HG02938 (cell line): Measurements from ENCODE around the gene MMP12.
"Not testable (repeated sequence)": the region's sequence is repeated elsewhere in the genome, so short reads cannot be mapped to it uniquely, and the experiment has no call there.

Experiments
- ATAC-seq: cut with Tn5 transposase; IDR thresholded peaks from one replicate; pipeline ENCODE4 v1.9.1; 2021; ENCODE audit warnings: mild to moderate bottlenecking, moderate library complexity; ENCODE audit not compliant: unreplicated experiment

MMP12 gene

DNA sequence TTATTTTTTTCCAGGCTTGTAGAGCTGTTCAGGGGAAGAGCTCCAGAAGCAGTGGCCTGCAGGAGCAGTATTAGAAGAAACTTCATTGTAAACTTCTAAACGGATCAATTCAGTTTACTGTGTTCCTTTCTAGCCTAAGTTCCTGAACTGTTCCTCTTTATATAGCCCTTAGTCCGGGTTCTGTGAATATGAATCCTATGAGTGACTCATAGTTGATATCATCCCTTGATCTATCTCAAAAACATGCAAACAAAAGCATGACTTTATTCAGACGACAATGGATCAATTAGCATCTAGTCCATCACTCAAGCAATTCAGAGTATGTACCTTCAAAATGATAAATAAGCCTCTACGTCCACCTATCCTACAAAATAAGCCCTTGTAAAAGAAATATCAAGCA lies at the start of gene MMP12:
TSS of gene MMP12 (minus strand) at position 131 of the 400 bp plus-strand sequence. CDS start at position 86, 45 bp downstream.
- ATAC-seq, result no peak

DNA sequence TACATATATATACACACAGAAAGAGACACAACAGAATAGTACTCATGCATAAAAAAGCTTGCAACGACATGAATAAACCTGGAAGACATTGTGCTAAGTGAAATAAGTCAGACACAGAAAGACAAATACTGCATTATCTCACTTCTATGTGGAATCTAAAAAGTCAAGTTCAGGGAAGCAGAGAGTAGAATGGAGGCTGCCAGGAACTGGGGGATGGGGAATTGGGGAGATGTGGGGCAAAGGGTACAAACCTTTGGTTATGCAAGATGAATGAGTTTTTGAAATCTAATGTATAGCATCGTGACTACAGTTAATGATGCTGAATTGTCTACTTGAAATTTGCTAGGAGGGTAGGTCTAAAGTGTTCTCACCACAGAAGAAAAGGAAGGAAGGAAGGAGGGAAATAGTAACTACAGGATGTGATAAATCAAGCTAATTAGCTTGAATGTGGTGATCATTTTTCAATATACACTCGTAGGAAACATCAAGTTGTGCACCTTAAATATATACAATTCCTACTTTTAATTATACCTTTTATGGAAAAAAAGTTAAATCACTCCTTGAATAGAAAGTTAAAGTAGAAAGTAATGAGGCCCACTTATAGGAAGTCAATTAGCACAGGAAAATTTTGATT lies 46.9 kb upstream of the MMP12 start:
- no peak for ATAC-seq

DNA sequence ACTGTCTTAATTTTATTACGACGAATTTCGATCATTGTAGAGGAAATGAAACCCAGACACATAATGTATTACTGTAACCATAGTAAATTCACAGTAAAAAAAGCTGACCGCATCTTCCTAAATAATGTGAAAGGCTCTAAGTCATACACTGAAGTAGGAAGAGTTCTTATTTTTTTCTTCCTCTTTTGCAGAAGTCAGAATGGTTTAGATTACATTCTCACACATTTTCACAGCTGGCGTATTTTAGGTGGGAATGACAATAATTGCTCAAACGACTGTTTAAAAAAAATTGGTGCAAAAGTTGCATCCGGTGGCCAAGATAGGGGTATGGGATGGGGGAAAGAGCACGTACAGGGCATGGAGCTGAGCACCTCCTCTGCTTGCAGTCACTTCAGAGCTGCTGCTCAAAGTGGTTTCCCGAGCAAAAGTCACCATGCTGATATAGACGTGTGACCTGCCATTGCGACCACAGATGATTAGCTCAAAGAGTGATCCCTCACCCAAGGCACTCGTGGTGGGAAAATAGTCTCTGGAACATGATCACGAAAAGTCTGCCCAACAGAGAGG lies 45.4 kb upstream of the MMP12 start:
- ATAC-seq, result peak; percentile 95

DNA sequence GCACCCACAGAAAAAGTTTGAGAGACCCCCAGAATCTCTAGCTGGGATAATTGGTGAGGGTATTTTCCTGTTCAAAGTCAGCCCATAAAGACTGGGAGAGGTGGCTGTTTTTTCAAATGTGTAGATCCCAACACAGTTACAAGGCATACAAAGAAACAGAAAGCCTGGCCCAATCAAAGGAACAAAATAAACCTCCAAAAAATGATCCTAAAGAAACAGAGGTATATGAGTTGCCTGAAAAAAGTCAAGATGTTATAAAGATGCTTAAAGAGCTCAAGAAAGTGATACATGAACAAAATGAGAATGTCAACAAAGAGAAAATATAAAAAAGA lies 40.2 kb upstream of the MMP12 start:
- no peak for ATAC-seq

DNA sequence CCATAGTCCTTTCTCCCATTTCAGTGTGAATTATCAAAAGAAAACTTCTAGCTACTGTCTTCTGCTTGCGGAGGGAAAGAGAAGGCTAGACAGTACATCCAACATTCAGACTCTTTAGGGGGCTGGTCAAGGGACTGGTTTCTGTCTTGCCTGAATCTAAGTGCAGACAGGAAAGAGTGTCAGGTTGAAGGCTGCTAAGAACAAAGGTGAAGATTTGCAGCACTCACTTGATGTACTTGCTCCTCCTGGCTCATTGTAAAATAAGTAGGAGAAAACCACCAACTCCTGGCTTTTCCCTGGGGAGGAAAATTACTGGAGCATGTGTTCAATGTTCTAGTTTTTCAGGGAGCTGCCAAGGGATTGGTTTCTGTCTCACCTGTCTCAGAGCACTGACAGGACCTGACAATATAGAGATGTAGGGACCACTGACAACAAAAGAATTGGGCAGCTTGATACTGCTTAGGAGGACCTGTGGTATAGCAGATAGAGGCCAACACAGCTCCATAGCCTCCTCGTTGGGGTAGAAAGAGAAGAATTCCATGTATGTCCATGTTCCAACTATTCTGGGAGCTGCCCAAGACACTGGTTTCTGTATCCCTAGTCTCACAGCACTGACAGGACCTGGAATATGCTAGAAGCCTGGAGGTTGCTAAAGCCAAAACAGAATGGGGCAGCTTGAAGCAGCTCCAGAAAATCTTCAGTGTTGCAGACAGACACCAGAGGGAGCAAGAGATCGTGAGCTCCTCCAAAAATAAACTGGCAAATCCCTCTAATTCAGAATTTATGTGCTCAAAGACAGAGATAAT lies 39.7 kb upstream of the MMP12 start:
- ATAC-seq, result no peak

DNA sequence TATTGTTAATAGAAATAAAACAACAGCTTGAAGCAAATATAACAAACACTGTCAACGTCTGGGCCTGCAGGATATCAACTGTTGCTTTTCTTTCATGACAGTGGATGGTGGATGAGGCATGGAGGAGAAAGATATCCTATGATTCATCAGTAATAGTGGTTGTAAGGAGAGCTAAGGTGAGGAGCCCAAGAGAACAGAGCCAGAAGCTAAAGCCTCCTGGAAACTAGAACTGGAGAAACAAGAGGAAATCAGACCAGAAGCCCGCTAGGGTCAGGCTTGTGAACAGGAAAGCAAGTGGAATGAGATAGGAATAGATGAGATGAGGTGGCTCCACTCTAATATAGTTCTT lies 37.7 kb upstream of the MMP12 start:
- ATAC-seq, result no peak

DNA sequence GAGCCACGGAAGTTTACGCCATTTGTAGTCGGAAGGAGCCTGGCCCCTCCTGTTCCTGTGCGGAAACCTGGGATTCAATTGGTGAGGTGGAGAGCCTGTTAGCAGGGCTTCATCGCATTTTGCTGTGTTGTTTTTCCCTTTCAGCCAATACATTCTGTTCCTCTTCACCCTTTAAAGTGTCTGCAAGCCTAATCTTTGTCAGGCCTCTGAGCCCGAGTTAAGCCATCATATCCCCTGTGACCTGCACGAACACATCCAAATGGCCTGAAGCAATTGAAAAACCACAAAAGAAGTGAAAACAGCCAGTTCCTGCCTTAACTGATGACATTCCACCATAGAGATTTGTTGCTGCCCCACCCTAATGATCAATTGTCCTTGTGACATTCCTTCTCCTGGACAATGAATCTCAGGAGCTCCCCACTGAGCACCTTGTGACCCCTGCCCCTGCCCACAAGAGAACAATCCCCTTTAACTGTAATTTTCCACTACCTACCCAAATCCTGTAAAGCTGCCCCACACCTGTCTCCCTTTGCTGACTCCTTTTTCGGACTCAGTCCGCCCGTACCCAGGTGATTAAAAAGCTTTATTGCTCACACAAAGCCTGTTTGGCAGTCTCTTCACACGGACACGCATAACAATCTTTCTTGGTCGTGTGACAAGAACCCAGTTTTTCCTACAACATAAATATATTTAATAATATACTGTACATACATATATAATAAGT lies 37.1 kb upstream of the MMP12 start:
- ATAC-seq, result no peak

DNA sequence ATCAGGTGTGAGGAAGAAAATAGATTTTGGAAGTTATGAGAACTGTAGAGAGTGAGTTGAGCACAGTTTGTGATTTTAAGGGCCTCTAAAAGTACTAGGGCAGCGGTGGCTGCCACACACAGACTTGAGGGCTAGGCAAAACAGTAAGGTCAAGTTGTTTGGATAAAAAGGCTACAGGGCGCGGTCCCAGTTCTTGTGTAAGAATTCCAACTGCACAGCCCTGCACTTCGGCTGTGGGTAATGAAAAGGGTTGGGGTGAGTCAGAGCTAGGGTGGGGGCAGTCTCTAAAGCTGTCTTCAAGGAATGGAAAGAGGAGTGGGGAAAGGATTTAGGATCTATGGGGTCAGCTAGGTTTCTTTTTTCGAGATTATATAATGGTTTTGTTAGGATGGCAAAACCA lies 31.1 kb upstream of the MMP12 start:
- ATAC-seq, result not testable (repeated sequence)

DNA sequence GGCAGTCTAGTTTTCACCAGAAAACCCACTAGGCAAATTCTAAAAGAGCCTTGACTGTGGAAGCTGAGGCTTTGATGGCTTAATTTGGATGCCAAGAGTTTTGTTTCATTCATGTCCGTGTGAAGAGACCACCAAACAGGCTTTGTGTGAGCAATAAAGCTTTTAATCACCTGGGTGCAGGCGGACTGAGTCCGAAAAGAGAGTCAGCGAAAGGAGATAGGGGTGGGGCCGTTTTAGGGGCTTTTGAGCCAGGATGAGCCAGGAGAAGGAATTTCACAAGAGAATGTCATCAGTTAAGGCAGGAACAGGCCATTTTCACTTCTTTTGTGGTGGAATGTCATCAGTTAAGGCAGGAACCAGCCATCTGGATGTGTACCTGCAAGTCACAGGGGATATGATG lies 29.1 kb upstream of the MMP12 start:
- not testable (repeated sequence) for ATAC-seq

DNA sequence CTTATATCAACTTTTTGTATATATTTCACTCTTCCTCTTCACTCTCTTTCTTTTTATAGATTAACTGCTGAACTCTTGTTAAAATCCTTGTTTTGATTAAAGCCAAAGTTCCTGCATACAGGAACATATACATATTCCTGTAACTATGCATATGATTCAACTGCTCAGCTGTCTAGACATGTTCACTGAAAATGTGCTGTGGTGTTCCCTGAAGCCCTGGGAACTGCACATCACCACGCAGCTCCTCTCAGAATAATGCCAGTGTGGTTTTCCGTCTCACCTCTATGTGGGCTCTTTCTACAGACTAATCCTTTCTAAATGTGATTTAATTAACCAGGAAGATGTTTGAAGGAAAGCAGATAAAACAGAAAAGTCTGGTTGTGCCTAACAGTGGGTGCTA lies 25.6 kb upstream of the MMP12 start:
- no peak for ATAC-seq

DNA sequence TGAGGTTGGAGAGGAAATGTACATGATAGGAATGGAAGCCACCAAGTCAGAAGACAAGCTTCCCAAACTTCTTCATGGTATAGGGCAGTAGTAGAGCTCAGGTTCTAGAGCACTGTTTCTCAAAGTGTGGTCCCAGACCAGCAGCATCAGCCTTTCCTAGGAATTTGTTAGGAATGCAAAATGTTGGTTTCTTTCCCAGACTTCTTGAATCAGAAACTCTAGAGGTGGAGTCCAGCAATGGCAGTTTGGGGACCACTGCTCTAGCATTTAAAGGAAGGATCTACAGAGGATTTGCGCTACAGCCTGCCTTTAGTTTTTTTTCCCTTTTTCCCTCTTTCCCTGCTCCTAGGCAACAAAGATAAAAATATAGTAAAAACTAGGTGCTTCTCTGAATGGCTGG lies 17.0 kb upstream of the MMP12 start:
- ATAC-seq, result no peak

DNA sequence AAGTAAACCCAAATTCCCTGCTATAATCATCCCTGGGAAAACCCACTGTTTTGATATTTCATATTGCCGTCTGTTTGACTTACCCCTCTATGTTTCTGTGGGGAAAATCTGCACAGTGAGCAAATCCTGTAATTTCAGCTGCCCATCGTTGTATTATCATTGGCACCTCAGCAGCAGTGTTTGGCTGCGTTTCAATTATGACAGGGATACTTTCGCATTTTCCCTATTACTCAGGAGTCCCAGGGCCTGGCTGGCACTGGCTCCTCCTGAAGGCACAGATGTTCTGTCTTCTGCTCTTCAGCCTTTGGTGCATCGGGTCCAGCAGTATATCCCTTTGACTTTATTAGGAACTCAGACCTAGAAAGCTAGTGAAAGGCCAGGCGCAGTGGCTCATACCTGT lies 12.2 kb upstream of the MMP12 start:
- ATAC-seq, result no peak

DNA sequence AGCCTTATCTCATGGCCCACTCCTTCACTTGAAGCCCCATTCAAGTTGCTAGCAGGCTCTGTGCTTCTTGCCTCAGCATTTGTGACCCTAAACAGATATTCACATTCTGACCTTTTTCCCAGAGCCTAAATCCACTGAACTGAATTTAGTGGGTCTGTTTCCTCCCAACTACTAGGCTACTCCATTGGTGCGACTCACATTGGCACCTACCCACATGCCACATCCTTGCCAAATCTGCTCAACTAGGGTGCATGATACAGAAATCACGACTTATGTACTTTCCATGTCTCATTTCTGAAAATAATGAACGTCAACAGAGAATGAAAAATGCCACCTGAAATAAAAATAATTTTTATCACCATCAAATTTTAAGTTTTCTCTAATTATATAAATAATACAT lies 8.4 kb upstream of the MMP12 start:
- peak; percentile 13 for ATAC-seq

DNA sequence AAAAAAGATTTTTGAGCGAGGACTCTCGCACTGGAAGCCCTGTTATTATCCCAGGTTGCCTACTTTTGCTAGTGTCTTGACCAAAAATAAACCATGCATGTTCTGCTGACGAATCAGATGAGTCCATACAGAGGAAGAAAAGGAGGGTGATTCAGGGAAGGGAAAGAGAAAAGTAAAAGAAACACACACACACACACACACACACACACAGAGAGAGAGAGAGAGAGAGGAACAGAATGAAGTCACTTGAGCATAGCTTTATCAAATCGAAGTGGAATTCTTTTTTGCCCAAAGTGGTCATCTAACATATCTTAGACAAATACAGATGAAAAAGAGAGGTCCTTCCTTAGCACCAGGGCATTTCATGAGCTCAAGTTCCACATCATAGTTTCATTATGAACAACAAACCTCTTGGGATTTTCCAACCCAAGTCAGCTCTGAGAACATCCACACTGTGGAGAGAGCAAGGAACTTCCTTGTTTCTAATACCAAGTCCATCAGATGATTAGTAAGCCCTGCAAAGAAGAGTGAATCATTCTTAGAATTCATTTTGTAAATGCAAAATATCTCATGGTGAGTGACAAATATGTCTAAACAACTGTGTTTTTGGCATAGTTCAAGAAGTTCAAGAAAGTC lies 7.7 kb upstream of the MMP12 start:
- peak; percentile 64 for ATAC-seq

DNA sequence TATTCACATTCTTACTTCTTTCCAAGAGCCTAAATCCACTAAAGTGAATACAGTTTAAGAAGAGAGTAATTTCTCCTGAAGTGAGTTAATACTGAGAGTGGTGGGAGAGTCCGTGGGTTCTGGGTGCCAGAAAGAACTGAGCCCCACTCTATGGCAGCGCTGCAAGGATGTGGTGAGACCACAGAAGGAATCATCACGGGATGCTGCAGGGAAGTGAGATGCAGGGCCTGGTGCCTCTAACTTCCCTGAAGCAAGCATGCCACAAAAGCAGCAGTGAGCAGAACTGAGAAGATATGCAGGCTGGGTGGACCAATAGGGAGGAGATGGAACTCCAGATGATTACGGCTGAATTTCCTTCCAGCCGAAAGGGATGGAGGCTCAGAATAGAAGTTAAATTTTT lies 5.0 kb upstream of the MMP12 start:
- ATAC-seq, result no peak

DNA sequence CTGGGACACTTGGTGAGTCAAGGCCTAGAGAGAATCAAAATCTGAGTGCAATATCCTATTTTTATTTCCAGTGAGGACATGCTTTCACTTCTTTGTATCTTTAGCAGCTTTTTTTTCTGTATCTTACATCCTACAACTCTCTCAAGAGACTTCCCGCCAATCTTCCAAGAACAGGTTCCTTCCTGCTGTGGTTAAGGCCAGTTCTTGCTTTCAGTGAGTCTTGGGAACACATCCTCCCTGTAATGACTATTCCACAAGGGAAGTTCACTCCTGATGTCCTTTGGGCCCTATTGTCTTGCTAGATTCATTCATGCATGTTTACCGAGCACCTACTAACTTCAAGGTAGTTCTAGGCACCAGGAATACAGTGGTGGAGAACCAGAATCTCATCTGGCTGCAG lies 3.8 kb upstream of the MMP12 start:
- ATAC-seq, result no peak

DNA sequence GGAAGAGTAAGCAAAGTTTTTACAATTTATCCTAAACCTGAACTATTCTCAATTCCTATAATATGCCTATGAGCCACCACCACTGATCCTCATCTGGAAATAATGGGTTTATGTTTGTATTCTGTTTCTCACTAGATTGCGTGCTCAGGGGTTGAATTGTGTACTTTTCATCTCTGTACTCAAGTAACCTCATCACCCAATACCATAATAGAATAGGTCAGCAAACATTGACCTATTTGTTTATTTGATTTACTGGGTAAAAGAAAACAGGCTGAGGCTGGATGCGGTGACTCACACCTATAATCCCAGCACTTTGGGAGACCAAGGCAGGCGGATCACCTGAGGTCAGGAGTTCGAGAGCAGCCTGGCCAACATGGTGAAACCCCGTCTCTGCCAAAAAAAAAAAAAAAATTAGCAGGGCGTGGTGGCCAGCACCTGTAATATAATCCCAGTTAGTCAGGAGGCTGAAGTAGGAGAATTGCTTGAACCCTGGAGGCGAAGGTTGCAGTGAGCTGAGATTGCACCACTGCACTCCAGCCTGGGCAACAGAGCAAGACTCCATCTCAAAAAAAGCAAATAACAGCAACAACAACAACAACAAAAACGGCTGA lies 5.3 kb downstream of the MMP12 start:
- not testable (repeated sequence) for ATAC-seq

DNA sequence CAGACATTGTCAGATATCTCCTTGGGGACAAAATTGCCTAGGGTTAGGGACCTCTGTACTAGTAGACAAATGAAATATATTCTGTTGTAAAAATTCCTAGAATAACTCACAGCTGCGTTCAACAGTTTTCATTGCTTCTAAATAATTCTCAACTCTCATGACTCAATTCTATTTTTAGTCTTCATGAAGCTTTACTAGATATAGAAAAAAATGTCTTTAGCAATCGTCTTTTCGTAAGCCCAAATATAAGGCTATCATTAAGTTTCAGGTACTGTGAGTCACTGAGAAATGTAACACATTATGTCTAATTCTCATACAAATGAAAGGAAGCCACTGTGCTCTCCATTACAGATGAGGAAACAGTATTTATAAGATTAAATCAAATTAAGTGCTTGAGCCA lies 6.4 kb downstream of the MMP12 start:
- ATAC-seq, result no peak

DNA sequence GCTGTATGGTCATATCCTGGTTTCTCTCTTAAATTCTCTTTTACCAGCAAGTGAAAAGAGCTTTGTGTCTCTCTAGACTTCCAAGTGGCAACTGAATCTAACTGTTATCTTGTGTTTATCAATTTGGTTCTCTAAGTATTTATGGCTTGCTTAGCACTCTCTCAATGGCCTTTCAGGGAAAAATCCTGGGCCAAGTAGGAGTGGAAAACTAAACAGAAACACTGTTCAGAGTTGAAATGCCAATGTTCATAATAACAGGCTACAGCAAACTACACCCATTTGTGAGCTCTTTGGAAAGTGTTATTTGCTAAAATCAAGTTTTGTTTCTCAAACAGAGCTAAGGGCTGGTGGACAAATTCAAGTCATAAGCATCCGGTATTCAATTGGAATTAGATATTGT lies 10.1 kb downstream of the MMP12 start:
- no peak for ATAC-seq

DNA sequence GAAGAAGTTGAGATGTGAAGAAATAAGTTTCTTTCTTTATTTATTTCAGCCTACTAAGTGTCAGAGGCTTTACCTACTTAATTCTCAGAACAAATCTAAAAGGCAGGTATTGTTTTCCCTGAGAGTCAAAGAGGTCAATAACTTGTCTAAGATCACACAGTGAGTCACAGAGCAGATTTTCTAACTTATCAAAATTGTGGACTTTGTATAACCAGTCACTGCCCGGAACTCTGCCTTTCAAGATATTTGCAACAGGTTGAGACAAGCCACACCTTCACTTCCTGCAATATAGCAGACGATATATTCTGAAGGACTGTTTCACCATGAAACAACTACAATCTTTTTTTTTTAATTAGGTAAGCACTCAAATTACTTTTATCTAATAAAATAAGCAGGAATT lies 20.8 kb downstream of the MMP12 start:
- no peak for ATAC-seq

DNA sequence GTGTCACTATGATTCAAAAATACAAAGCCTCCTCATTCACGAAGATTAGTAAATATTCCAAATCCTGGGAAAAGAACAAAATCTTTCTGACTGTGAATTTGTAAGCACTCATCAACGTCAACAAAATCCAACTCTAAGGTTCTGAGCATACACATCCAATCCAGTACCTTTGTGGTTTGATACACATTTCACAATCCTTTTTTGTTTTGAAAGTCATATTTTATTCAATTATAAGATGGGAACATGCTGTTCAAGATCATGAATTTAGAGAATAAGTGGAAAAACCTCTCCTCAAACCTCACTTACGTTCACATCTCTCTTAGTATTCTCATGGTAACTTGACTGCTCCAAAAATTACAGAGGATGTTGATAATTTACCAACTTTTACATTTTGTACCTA lies 21.7 kb downstream of the MMP12 start:
- no peak for ATAC-seq
